22Rv1 (cell line): Measurements from ENCODE around the gene NUDT22.

Experiments
- ZFX ChIP-seq: fragments of 450-650 bp; IDR thresholded peaks from 2 replicates; pipeline ENCODE4 v1.6.1; 2017; ENCODE audit warnings: antibody characterized with exemption, borderline replicate concordance
- TF ChIP-seq, protein P1 (sequence below): fragments of 450-650 bp; IDR thresholded peaks from 2 replicates; pipeline ENCODE4 v1.5.1; 2017; ENCODE audit warnings: mild to moderate bottlenecking

DNA sequence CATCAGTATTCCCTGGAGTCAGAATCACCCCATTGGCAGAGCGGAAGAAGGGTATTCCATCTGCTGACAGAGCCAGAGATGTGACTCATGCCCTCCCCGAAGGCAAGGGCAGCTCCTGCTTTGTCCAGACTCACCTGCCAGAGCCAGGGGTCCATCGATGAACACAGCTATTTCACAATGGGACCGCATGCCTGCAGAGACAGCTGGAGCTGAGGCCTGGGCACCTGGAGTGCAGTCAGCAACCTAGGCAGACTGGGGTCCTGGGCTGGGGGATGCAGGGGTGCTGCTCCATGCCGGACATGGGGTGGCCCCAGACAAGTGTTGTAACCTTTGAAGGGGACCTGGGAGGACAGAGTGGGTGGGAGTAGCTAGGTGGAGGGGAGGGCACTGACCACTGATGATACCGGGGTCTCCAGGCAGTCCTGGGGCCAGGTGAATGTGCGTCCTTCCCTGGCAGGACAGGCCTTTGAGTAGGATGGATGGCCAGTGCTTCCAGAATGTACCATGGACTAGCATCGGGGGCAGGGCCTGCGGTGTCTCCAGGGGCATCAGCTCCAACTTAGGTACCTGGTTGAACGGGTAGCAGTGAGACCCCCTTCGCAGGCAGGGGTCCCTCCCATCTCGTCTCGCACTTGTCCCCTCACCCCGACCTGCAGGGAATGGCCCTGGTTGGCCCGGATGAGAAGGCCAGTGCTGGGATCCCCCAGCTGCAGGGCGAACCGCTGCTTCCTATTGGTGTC lies 1.8 kb upstream of the NUDT22 start:
- TF ChIP-seq, protein P1, sequence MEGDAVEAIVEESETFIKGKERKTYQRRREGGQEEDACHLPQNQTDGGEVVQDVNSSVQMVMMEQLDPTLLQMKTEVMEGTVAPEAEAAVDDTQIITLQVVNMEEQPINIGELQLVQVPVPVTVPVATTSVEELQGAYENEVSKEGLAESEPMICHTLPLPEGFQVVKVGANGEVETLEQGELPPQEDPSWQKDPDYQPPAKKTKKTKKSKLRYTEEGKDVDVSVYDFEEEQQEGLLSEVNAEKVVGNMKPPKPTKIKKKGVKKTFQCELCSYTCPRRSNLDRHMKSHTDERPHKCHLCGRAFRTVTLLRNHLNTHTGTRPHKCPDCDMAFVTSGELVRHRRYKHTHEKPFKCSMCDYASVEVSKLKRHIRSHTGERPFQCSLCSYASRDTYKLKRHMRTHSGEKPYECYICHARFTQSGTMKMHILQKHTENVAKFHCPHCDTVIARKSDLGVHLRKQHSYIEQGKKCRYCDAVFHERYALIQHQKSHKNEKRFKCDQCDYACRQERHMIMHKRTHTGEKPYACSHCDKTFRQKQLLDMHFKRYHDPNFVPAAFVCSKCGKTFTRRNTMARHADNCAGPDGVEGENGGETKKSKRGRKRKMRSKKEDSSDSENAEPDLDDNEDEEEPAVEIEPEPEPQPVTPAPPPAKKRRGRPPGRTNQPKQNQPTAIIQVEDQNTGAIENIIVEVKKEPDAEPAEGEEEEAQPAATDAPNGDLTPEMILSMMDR, result no peak
- no peak for TF ChIP-seq ZFX
